GM19324 (cell line): Measurements from ENCODE around the gene MCC.

Experiments
- ATAC-seq: cut with Tn5 transposase; IDR thresholded peaks from one replicate; pipeline ENCODE4 v1.9.1; 2021; ENCODE audit warnings: mild to moderate bottlenecking, moderate library complexity; ENCODE audit not compliant: unreplicated experiment, low FRiP score

Gene MCC

DNA sequence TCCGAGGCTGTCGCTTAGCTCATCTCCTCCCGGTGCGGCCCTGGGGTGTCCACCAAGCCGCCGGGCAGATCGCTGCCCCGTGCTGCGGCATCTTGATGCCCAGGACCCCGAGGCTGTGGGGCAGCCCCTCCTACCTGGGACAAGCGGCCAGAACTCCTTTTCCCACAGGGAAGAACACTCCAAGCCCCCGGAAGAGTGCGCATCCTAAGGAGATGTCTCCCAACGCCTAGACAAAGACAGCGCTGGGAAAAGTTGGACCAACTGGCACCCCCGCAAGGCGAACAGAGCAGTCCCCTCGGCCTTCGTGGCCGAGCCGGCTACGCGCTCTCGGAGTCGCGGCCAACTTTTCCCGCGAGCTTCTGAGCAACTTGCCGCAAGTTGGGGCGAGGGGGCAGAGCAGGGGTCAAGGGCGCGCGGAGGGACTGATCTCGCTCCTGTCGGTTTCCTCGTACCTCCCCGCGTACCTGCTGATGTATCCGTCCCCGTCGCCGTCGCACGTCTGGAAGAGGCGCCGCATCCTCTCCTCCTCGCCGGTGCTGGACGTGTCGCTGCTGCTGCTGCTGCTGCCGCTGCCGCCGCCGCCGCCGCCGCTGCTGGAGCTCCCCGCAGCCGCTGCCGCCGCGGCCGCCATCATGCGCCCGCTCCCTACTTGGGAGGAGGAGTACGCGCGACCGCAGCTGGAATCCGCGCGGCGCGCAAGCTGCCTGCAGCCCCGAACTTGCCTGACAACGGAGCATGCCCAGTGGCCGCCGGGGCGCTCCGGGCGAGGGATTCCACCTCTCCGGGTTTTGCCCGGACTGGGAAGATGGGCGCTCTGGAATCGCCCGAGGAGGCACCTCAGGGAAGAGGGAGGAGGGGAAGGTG lies at the start of gene MCC:
MCC (minus strand) TSS at position 673 of the 864 bp plus-strand sequence.
- ATAC-seq: no peak

DNA sequence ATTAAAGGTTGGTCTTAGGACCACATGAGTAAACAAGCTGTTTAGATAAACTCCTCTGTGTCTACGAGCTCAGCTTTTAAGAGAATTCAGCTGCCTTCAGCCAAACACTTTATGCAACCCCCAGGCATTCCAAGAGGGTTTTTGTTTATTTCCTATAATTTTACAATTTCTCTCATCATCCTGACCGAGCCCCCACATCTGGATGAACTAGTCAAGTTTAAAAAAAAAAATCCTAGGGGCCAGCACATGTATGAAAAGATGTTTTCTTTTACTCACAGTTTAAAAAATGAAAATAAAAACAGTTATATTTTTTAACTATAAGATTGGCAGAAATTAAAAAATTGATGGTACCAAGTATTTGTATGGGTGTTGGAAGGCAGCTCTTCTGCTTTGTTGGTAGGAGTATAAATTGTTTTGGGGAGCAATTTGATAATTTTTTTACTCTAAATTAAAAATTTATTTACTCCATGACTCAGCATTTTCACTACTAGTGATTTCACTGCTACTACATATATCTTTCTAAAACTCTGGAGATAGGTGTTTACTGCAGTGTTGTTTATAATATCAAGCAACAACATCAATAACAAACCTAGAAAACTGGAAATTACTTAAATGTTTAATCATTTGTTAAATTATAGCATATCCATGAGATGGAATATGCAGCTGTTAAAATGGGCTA lies 43.4 kb upstream of the MCC start:
- ATAC-seq: no peak

DNA sequence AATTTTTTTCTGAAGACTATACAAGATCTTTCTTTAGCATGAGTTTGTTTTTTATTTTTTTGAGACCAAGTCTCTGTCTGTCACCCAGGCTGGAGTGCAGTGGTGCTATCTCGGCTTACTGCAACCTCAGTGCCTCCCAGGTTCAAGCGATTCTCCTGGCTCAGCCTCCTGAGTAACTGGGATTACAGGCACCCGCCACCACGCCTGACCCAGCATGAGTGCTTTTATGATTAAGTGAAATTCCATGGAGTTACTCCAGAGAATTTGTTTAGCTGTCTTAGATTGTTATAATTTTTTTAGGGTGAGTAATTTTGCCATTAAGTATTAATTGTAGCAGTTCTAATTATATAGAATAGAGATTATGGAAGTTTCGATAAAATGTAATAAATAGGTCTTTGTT lies 39.5 kb upstream of the MCC start:
- ATAC-seq: no peak

DNA sequence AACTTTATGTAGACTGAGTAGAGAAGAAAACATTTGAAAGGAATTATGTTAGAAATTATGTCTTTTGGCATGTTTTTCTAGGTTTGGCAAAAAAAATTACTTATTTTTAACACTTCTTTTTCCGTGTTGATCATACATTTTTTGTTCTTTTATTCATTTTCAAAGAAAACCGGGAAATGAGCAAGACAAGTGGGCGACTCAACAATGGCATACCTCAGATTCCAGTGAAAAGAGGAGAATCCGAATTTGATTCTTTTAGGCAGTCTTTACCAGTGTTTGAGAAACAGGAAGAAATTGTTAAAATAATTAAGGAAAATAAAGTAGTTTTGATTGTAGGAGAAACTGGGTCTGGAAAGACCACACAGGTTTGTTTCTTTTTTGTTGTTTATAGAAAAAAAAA lies 38.2 kb upstream of the MCC start:
- ATAC-seq: no peak

DNA sequence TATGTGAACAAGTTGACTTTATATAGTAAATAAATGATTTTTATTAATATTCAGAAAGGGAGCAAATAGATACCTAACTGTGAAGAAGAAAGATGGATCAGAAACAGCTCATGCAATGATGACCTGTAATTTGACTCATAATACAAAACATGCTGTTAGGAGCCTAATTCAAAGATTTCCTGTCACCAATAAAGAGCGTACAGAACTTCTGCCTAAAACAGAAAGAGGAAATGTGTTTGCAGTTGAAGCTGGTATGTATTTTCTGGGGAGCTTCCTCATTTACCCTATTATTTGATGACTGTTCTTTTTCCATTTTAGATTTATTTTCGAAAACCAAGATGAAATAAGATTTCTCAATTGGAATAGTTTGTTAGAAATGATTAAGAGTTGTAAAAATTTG lies 36.7 kb upstream of the MCC start:
- ATAC-seq: no peak

DNA sequence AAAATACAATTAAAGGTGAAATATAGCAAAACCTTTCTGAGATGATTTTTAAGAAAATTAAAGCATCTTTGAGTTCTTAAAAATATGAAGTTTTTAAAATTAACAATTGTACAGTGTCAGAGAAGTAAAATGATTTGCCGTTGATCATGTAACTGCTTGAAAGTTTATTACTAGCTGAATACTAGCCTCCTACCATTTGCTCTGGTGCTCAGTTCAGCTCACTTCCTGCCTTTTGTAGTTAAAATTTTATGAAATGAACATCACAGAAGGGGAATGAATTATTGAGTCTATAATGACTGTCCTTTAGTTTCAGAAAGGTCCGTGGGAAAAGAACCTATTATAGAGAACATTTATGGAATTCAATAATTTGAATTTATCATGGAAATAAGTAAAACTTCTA lies 34.9 kb upstream of the MCC start:
- no peak for ATAC-seq

DNA sequence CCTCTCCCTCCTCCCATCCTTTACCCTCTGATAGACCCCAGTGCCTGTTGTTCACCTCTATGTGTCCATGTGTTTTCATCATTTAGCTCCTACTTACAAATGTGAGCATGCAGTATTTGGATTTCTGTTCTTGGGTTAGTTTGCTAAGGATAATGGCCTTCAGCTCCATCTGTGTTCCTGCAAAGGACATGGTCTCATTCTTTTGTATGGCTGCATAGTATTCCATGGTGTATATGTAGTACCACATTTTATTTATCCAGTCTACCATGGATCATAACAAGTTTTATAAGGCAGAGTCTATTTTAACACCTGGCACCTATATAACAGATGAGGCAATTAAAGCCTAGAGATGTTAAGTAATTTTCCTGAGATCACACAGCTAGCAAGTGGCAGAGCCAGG lies 32.6 kb upstream of the MCC start:
- ATAC-seq: no peak

DNA sequence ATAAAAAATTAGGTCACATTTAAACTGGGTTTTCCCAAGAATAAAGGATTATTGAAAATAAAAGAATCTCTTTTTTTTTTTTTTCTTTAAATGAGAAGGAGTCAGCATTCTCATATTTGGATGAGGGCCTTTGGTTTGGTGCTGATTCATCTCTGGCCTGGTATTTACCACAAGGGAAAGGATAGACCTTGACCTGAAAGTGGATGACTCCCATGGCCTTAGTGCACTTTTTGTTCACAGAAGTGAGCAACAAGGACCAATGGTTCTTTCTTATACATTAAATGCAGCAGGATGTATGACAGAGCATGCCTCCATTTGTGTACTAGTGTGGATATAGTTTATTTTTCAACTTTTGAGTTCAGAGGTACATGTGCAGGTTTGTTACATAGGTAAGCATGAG lies 32.2 kb upstream of the MCC start:
- no peak for ATAC-seq

DNA sequence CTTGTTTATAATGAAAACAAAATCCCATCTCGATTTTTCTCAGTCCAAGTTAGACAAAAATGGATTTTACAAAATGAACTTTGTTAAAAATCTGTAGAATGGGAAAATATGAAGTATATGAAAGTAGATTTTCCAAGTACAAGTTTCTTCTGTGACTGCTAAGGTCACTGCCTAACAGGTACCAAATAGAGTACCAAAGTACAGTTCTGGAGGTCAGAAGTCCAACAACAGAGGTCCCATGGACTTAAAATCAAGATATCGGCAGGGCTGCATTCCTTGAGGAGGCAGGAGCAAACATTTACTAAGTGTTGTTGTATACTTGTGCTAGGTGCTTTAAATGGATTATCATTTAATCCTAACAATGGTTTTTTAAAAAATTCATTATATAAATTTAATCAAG lies 31.2 kb upstream of the MCC start:
- no peak for ATAC-seq

DNA sequence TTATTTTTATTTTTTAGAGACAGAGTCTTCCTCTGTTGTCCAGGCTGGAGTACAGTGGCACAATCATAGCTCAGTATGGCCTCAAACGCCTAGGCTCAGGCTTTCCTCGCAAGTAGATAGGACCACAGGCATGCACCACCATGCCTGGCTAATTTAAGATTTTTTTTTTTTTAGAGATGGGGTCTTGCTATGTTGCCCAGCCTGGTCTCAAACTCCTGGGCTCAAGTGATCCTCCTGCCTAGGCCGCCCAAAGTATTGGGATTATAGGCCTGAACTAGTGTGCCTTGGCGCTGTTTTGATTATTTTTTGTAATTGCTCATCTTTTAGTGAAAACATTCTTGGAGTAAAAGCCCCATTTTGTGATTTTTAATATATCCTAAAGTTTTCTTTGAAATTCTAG lies 30.6 kb upstream of the MCC start:
- ATAC-seq: no peak

DNA sequence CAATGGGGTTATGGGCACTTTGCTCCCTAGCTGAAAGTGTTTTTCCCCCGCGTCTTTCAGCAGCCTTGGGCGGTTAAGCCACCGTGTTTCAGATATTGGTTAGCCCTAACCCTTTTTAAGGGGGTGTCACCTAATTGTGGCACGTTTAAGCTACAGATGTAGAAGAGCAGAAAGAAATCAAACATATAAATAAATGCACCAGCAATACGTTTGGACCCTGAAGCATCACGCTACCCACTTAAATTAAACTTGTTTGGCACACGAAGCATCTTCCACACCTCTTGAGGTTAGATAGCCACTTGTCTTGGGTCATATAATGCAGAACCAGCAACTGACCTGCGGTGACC lies 26.0 kb upstream of the MCC start:
- no peak for ATAC-seq

DNA sequence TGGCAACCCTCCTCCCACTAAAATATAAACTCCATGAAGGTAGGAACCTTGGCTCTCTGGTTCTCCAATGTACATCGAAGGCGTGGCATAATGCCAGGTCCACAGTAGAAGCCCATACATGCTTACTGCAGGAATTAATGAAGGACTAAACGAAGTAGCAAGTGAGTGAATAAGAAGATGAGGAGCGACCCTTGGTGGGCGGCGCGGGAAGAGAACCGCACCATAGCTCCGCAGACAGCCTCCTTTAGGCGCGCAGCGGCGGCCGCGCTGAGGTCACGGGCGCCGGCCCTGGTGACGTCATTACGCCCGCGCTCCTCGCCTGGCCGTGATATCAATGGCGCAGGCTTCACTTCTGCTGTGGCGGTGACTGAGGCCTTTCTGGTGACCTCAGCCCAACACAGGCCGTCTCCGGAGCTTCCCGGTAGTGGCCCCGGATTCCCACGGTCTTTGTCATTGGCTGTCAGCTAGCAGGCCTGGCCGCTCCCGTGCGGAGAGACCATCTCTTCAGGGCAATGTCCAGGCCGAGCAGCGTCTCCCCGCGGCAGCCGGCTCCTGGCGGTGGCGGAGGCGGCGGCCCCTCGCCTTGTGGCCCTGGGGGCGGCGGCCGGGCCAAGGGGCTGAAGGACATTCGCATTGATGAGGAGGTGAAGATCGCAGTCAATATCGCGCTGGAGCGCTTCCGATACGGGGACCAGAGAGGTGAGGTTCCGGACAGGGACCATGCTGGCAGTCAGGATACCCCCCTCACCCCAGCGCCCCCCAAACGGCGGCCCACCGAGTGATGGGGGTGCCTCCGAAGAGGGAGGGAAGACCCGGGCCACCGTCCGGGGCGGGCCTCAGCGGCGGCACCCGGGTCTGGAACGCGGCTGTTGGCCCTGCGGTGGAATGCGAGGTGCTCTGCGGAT lies 25.4 kb upstream of the MCC start, which contains the start of gene YTHDC2:
YTHDC2 (plus strand) TSS at position 311 of the 905 bp plus-strand sequence; CDS start at position 513, 202 bp downstream.
- ATAC-seq: peak; percentile 99

DNA sequence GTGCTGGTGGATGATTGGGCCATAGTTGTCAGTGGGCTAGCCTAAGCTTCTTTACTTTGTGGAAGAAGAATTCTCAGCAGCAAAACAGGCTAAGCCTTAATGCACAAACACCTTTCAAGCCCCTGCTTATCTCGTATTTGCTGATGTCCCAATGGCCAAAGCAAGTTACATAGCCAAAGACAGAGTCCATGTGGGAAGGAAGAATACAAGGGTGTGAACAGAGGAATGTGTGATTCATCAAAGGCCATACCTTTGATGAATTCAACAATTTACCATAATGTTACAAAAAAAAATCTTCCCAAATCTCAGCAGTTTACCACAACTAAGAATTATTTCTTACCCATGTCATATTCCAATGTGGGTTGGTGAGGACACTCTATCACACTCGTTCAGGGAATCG lies 24.1 kb upstream of the MCC start:
- ATAC-seq: no peak

DNA sequence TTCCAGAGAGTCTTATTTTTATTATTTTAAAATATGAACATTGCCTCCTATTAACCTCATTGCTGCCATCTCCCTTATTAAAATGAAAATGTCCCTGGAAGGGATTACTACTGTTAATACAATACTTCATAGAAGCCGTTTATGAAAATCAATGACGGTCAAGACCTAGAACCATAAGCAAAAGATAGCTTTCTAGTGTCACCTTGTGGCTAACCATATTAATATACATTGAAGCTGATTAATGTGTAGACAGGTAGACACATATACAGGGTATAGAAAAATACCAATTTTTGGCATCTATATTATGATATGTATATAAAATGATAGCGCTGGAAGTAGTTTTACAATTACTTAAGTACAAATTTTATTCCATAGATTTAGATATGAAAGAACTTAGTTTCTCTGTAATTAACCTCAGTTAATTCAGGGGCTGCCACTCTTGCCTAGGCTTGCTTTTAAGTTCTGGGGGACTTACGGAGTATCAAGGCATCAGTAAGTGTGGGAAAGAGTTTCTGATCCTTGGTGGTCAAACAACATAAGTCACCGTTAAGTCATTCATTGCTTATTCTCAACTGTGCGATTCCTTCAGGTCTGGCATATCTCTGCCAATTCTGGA lies 22.7 kb upstream of the MCC start:
- ATAC-seq: no peak

DNA sequence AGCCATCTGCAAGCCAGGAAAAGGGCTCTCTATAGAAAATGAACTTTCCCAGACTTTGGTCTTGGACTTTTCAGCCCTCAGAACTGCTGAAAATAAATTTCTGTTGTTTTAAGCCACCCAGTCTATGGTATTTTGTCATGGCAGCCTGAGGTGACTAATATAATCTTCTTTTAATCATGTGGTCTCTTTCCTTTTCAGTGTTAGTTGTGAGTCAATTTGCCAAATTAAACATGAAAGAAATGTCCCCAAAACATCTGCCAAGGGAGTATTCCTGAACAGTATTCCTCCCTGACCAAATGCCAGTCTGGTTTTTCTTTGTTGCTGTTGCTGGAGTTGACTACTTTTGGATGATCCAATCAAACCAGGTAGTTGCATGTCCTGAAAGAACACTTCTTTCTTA lies 20.5 kb upstream of the MCC start:
- ATAC-seq: no peak

DNA sequence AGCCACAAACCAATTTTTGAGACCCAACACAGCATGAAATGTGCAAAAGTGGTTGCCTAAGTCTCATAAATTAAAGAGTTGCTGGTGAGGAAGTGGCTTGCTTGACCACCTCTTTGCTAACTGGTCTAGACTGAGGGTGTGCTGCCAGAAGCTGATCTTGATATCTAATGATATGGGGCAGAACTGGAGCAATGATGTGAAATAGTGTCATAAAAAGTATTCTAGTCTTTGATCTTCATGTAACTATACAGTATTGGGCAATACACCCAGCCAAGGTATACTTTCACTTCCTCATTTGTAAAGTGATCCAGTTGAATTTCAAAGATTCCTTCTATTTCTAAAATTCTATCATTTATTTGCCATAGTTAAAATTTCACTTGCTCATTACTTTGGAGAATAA lies 19.3 kb upstream of the MCC start:
- no peak for ATAC-seq

DNA sequence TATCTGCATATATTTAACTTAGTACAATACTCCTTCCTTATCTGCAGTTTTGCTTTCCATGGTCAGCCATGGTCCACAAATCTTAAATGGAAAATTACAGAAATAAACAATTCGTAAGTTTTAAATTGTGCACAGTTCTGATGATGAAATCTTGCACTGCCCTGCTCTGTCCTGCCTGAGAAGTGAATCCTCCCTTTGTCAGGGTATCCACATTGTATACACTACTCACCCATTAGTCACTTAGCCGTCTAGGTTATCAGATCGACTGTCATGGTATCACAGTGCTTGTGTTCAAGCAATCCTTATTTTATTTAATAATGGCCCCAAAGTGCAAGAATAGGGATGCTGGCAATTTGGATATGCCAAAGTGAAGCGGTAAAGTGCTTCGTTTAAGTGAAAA lies 16.9 kb upstream of the MCC start:
- ATAC-seq: no peak

DNA sequence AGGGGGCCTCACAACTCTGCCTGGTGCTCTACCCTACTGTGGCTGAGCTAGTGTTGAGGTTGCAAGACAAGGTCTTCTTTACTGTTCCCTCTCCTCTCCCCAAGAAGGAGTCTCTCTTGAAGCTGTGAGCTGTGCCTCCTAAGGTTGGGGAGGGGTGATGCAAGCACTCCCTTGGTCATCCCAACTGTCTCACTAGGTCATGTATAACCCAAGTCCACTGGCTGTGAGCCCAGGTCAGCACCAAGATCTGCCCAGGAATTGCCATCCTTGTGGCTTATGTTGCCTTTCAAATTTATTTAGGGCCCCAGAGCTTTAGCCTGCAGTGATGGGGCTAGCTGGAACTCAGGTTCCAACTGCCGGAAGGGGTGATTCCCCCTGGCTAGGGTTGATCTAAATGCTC lies 14.9 kb upstream of the MCC start:
- ATAC-seq: no peak

DNA sequence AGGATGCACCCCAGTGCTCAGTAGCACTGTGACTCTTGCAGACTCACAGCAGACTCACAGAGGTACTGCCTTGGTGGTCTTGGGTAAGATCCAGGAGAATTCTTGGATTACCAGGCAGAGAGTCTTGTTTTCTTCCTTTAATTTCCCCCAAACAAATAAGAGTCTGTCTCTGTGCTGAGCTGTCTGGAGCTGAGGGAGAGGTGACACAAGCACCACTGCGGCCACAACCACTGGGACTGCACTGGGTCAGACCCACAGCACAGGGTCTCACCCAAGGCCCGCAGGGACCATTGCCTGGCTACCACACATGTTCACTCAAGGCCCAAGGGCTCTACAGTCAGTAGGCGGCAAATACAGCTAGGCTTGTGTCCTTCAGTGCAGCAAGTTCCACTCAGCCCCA lies 13.8 kb upstream of the MCC start:
- ATAC-seq: no peak

DNA sequence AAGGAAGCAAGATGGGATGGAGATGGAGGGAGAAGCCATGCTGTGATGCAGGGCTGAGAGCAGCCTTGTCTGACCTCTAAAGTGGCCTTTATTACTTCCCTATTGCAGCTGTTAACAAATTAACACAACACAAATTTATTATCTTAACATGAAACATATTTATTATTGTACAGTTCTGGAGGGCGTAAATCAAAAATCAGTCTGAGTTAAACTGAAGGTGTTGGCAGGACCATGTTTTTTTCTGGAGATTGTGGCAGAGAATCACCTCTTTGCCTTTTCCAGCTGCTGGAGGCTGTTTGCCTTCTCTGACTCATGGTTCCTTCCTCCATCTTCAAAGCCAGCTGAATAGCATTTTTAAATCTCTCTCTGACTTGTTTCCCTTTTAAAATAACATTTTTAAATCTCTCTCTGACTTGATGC lies 7.2 kb upstream of the MCC start:
- ATAC-seq: no peak

DNA sequence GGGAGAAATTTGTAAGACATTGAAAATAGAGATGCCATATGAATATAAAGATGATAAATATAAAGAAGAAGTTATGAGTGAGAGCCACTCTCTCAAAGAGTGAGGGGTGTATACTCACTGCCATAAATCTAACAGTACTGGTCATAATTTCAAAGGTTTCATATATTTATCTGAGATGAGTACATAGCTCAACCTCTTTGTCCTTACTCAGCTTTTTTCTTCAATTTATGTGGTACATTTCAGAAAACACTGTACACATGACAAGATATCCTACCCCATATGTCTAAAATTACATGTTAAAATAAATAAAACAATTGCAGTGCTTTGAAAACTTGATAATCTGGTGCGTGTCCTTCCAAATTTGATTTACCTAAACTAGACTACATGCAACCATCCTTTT lies 5.2 kb upstream of the MCC start:
- no peak for ATAC-seq
